ENCODE data around the gene INSC. TPM values are rescaled to one million over a fixed set of nuclear protein-coding genes. Genes with fewer than 3 reads are reported as not detected.

The INSC gene
- total RNA-seq, 1 experiment from 2014 or later: 1.0 TPM

- CTCF ChIA-PET: no interaction called here
- POLR2A ChIA-PET (ENCODE audit: low non-redundant PET): no interaction called here
- BruUV-seq (replicated peaks): no TSS peak
- H3K4me3 ChIP-seq (ENCODE audit: low read depth, low read length, poor library complexity, severe bottlenecking): no peak overlapping the region
- H3K4me1 ChIP-seq (ENCODE audit: insufficient read depth, low read length, poor library complexity, severe bottlenecking): no peaks in the 10 kb centered on the region
- DNase-seq (ENCODE audit: low spot score): no peak
- H3K9me3 ChIP-seq (ENCODE audit: low read depth, low read length, poor library complexity, severe bottlenecking): no peaks in the 10 kb centered on the region
- intact Hi-C loops (cut with micrococcal nuclease; ENCODE audit: unreplicated experiment): no loop called here
- H3K36me3 ChIP-seq (ENCODE audit: insufficient read depth, low read length, poor library complexity, severe bottlenecking): no peaks in the 10 kb centered on the region
- TF ChIP-seq CTCF (conservative IDR thresholded peaks at IDR 0.05; ENCODE audit: low read depth, low read length) (no peak), EZH2 (IDR thresholded peaks at IDR 0.05; ENCODE audit: borderline replicate concordance, low read depth, low read length, poor library complexity, severe bottlenecking) (no peak)
- H3K27me3 ChIP-seq (replicated peaks; ENCODE audit: insufficient read depth, low read depth, low read length, poor library complexity): no peaks in the 10 kb centered on the region
- no peak overlapping the region for H3K27ac ChIP-seq (ENCODE audit: low read depth, low read length, poor library complexity, severe bottlenecking)
Measured at GRCh38 chr11:15189189-15189588, 74.5 kb downstream of the INSC start.

DNA sequence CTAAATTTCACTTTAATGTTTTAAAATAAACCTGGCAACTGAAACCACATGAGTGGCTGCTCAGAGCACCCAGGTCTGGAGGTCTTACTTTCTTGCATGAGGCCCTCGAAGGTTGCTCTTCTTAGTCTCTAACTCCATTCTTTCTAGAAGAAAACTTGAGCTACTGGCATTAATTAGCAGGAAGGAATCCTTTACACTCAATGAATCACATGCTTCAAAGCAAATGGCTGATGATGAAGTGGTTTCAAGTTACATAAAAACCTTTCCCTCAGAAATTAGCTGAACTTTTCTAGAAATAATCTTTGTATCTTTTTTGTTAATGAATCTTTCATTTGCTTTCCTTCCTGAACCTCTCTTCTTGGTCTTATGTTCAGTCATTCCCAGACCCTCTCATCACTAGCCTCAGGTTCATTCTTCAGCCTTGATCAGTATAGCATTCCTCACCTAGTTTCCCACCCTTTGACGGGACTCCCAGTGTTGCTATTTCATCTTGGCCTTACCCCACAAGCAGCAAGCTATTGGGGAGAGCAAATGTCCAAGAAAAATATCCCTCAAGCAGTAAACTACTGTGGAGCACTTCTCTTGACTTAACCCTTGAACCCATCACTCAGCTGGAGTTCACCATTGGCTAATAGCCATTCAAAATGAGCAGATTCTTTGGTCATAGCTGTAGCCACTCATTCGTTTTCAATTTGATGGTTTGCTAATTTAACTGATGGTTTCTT, 75.1 kb downstream of the INSC start:
- no peak overlapping the region for H3K4me3 ChIP-seq (ENCODE audit: low read depth, low read length, poor library complexity, severe bottlenecking)
- TF ChIP-seq CTCF (conservative IDR thresholded peaks at IDR 0.05; ENCODE audit: low read depth, low read length): no peak
- TF ChIP-seq EZH2 (IDR thresholded peaks at IDR 0.05; ENCODE audit: borderline replicate concordance, low read depth, low read length, poor library complexity, severe bottlenecking): no peak
- no peaks in the 10 kb centered on the region for H3K27me3 ChIP-seq (replicated peaks; ENCODE audit: insufficient read depth, low read depth, low read length, poor library complexity)
- intact Hi-C loops (cut with micrococcal nuclease; ENCODE audit: unreplicated experiment): no loop called here
- H3K27ac ChIP-seq (ENCODE audit: low read depth, low read length, poor library complexity, severe bottlenecking): no peak overlapping the region
- no peak for DNase-seq (ENCODE audit: low spot score)
- CTCF ChIA-PET: no interaction called here
- POLR2A ChIA-PET (ENCODE audit: low non-redundant PET): no interaction called here
- H3K9me3 ChIP-seq (ENCODE audit: low read depth, low read length, poor library complexity, severe bottlenecking): no peaks in the 10 kb centered on the region
- no peaks in the 10 kb centered on the region for H3K4me1 ChIP-seq (ENCODE audit: insufficient read depth, low read length, poor library complexity, severe bottlenecking)
- no TSS peak for BruUV-seq (replicated peaks)
- no peaks in the 10 kb centered on the region for H3K36me3 ChIP-seq (ENCODE audit: insufficient read depth, low read length, poor library complexity, severe bottlenecking)

DNA sequence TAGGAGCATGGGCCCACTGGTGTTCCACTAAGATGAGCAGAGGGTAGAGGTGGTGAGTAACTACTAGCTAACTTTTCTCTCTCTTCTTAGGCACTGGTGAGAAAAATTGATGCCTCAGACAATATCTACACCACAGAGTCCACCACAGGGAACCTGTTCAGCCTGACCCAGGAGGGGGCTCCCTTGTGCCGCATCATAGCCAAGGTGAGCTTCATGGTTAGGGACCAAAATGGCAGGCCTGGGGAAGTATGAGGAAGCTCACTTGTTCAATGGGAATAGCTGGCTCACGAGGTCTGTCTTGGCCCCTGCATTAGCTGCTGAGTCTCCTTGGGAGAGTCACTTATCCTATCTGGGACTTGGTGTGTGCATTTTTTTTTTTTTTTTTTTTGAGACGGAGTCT, 75.9 kb downstream of the INSC start:
- H3K4me1 ChIP-seq (ENCODE audit: insufficient read depth, low read length, poor library complexity, severe bottlenecking): no peaks in the 10 kb centered on the region
- H3K27me3 ChIP-seq (replicated peaks; ENCODE audit: insufficient read depth, low read depth, low read length, poor library complexity): no peaks in the 10 kb centered on the region
- TF ChIP-seq EZH2 (IDR thresholded peaks at IDR 0.05; ENCODE audit: borderline replicate concordance, low read depth, low read length, poor library complexity, severe bottlenecking) (no peak), CTCF (conservative IDR thresholded peaks at IDR 0.05; ENCODE audit: low read depth, low read length) (no peak)
- intact Hi-C loops (cut with micrococcal nuclease; ENCODE audit: unreplicated experiment): no loop called here
- DNase-seq (ENCODE audit: low spot score): no peak
- CTCF ChIA-PET: no interaction called here
- H3K9me3 ChIP-seq (ENCODE audit: low read depth, low read length, poor library complexity, severe bottlenecking): no peaks in the 10 kb centered on the region
- no peak overlapping the region for H3K27ac ChIP-seq (ENCODE audit: low read depth, low read length, poor library complexity, severe bottlenecking)
- POLR2A ChIA-PET (ENCODE audit: low non-redundant PET): no interaction called here
- H3K4me3 ChIP-seq (ENCODE audit: low read depth, low read length, poor library complexity, severe bottlenecking): no peak overlapping the region
- BruUV-seq (replicated peaks): no TSS peak
- H3K36me3 ChIP-seq (ENCODE audit: insufficient read depth, low read length, poor library complexity, severe bottlenecking): no peaks in the 10 kb centered on the region

Measured in A673 (cell line).